ENCODE data around the gene KHNYN.

KHNYN gene

DNA sequence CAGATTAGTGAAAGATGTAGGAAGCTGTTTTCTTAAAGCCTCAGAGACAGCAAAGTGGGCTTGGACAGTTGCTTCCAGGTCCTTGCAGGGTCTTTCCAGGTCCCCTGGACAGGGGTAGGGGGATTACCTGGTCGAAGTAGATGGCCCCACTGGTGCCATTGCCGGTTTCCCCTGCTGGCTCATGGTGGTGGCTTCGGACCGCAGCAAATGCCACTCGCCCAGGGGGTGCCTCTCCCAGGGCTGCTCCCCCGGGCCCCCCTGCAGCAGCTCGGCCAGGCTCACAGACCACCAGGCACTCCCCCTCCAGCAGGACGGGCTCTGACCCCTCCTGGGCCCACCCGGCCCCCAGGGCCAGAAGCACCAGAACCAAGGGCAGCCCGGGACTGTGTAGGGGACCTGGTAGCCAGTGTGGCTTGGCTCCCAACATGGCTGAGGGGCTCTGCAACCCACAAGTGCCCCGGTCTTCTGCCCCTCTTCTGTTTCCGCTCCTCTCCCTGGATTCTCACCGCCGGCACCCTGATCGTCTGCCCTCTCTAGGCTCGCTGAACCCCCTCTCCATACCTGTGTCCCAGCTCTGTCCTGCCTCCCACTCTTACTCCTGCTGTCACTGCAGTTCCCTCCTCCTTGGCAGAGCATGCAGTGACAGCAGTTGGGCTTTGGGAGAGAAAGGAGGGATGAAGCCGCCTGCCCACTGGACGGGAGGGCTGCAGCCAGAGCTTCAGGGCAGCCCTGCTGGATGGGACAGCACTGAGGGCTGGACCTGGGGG, 943 bp upstream of the KHNYN start:
- Histone ChIP-seq H2AFZ (ENCODE audit: low read length) (no peak overlapping the region), H3K4me1 (ENCODE audit: insufficient read depth, low read length, severe bottlenecking) (peaks cover 48% of the 10 kb centered on the region), H3F3A (ENCODE audit: insufficient read depth, low read length) (no peaks in the 10 kb centered on the region), H3K36me3 (ENCODE audit: insufficient read depth, low read length) (peaks cover 18% of the 10 kb centered on the region), H3K4me2 (ENCODE audit: low read length) (peak overlapping the region; percentile 84), H3K27ac (ENCODE audit: low read depth, low read length, poor library complexity, severe bottlenecking) (peak overlapping the region; percentile 68), H3K4me3 (ENCODE audit: low read depth, low read length, poor library complexity, severe bottlenecking) (peak overlapping the region; percentile 76), H3K27me3 (ENCODE audit: insufficient read depth, low read length) (no peaks in the 10 kb centered on the region), H3K79me2 (ENCODE audit: insufficient read depth, low read length) (no peaks in the 10 kb centered on the region), H4K20me1 (ENCODE audit: insufficient read depth, low read length) (no peaks in the 10 kb centered on the region), H3K9ac (ENCODE audit: low read length) (peak overlapping the region; percentile 80), H3K9me3 (ENCODE audit: low read length) (no peaks in the 10 kb centered on the region), H3K9me2 (ENCODE audit: low read depth, low read length) (no peaks in the 10 kb centered on the region)
- TF ChIP-seq EZH2 (IDR thresholded peaks at IDR 0.05; ENCODE audit: borderline replicate concordance, low read length) = no peak
- TF ChIP-seq, protein P1, sequence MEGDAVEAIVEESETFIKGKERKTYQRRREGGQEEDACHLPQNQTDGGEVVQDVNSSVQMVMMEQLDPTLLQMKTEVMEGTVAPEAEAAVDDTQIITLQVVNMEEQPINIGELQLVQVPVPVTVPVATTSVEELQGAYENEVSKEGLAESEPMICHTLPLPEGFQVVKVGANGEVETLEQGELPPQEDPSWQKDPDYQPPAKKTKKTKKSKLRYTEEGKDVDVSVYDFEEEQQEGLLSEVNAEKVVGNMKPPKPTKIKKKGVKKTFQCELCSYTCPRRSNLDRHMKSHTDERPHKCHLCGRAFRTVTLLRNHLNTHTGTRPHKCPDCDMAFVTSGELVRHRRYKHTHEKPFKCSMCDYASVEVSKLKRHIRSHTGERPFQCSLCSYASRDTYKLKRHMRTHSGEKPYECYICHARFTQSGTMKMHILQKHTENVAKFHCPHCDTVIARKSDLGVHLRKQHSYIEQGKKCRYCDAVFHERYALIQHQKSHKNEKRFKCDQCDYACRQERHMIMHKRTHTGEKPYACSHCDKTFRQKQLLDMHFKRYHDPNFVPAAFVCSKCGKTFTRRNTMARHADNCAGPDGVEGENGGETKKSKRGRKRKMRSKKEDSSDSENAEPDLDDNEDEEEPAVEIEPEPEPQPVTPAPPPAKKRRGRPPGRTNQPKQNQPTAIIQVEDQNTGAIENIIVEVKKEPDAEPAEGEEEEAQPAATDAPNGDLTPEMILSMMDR (IDR thresholded peaks at IDR 0.05; ENCODE audit: low read length) = no peak

DNA sequence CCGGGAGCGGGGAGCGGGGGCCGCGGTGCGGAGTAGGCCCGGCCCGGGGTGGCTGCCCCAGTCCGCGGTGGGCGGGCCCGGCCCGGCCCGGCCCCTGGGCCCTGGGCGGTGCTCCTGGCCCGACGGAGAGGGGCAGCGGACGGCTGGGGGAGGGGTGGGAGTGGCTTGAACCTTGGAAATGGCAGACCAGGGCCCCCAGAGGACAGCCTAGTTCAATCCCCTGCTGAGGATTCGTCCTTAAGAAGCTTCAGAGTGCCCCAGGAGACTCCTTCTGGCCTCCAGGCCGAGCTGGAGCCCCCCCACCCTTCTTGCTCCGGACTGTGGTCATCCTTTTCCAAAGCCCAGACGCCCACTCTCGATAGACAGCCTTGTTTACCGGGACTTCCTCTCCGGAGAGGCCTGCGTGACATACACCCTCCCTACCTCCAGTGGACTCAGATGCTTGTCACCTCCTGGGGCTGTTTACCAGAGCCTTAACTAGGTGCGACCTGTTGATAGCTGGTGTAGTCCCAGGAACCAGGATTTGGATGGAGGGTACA, 458 bp downstream of the KHNYN start:
- Histone ChIP-seq H3K79me2 (ENCODE audit: insufficient read depth, low read length) (no peaks in the 10 kb centered on the region), H3K36me3 (ENCODE audit: insufficient read depth, low read length) (peaks cover 22% of the 10 kb centered on the region), H3K9me3 (ENCODE audit: low read length) (no peaks in the 10 kb centered on the region), H3K27ac (ENCODE audit: low read depth, low read length, poor library complexity, severe bottlenecking) (peak overlapping the region; percentile 86), H2AFZ (ENCODE audit: low read length) (no peak overlapping the region), H3K4me3 (ENCODE audit: low read depth, low read length, poor library complexity, severe bottlenecking) (peak overlapping the region; percentile 76), H4K20me1 (ENCODE audit: insufficient read depth, low read length) (no peaks in the 10 kb centered on the region), H3K9ac (ENCODE audit: low read length) (peak overlapping the region; percentile 80), H3K9me2 (ENCODE audit: low read depth, low read length) (no peaks in the 10 kb centered on the region), H3K27me3 (ENCODE audit: insufficient read depth, low read length) (no peaks in the 10 kb centered on the region), H3K4me2 (ENCODE audit: low read length) (peak overlapping the region; percentile 84), H3K4me1 (ENCODE audit: insufficient read depth, low read length, severe bottlenecking) (peaks cover 35% of the 10 kb centered on the region), H3F3A (ENCODE audit: insufficient read depth, low read length) (no peaks in the 10 kb centered on the region)
- TF ChIP-seq, protein P1 (IDR thresholded peaks at IDR 0.05; ENCODE audit: low read length) = no peak
- no peak for TF ChIP-seq EZH2 (IDR thresholded peaks at IDR 0.05; ENCODE audit: borderline replicate concordance, low read length)

DNA sequence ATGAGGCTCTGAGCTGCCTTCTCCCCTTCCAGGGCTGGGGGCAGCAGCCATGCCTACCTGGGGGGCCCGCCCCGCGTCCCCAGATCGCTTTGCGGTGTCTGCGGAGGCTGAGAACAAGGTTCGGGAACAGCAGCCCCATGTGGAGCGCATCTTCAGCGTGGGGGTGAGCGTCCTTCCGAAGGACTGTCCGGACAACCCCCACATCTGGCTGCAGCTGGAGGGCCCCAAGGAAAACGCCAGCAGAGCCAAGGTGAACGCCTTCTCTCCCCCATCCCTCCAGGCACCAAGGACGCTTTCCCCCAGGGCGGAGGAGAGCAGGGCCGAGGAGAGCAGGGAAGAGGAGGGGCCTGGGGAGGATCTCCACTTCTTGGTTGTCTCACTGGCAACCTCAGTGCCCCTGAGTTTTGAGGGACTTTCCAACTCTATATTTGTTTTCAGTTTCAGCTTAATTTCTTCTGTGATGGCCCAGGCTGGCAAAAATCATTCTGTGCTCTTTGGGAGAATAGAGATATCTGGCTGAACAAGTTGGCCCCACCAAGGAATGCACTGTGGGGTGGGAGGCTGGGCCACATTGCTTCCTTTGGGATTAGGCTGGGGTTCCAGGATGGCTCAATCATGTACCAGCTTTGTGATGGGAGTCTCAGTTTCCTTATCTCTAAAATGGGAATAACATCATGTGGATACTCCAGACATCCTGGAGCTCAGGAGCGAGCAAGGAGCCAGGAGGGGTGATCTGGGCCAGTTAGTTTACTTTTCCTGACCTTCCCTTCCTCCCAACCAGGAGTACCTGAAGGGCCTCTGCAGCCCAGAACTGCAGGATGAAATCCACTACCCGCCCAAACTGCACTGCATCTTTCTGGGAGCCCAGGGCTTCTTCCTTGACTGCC, 1.2 kb downstream of the KHNYN start:
- H3K9me3 ChIP-seq (ENCODE audit: low read length) = no peaks in the 10 kb centered on the region
- no peak overlapping the region for H2AFZ ChIP-seq (ENCODE audit: low read length)
- H3K79me2 ChIP-seq (ENCODE audit: insufficient read depth, low read length) = no peaks in the 10 kb centered on the region
- peak overlapping the region; percentile 80 for H3K9ac ChIP-seq (ENCODE audit: low read length)
- peak overlapping the region; percentile 76 for H3K4me3 ChIP-seq (ENCODE audit: low read depth, low read length, poor library complexity, severe bottlenecking)
- peaks cover 28% of the 10 kb centered on the region for H3K36me3 ChIP-seq (ENCODE audit: insufficient read depth, low read length)
- no peaks in the 10 kb centered on the region for H3K9me2 ChIP-seq (ENCODE audit: low read depth, low read length)
- TF ChIP-seq EZH2 (IDR thresholded peaks at IDR 0.05; ENCODE audit: borderline replicate concordance, low read length) = no peak
- TF ChIP-seq, protein P1 (IDR thresholded peaks at IDR 0.05; ENCODE audit: low read length) = no peak
- peaks cover 29% of the 10 kb centered on the region for H3K4me1 ChIP-seq (ENCODE audit: insufficient read depth, low read length, severe bottlenecking)
- H3F3A ChIP-seq (ENCODE audit: insufficient read depth, low read length) = no peaks in the 10 kb centered on the region
- peak overlapping the region; percentile 86 for H3K27ac ChIP-seq (ENCODE audit: low read depth, low read length, poor library complexity, severe bottlenecking)
- peak overlapping the region; percentile 84 for H3K4me2 ChIP-seq (ENCODE audit: low read length)
- H3K27me3 ChIP-seq (ENCODE audit: insufficient read depth, low read length) = no peaks in the 10 kb centered on the region
- no peaks in the 10 kb centered on the region for H4K20me1 ChIP-seq (ENCODE audit: insufficient read depth, low read length)

All from OCI-LY1 (cell line).